ENCODE data around the gene ADORA2B.

GRCh38 chr17:15969463-15969862 is 24.5 kb downstream of the ADORA2B start:
- TF ChIP-seq EZH2 (IDR thresholded peaks at IDR 0.05; ENCODE audit: borderline replicate concordance, low read length) (no peak), CTCF (IDR thresholded peaks at IDR 0.05; ENCODE audit: low read length) (no peak)

All from OCI-LY1 (cell line).